ENCODE results near the gene GANAB. TPM values are rescaled to one million over a fixed set of nuclear protein-coding genes. Genes with fewer than 3 reads are reported as not detected.

Gene GANAB
- total RNA-seq, 4 donors from 2014 or later: 72.0 to 118 (median 91.4) TPM

GRCh38 chr11:62671236-62671607 is 24.8 kb upstream of the GANAB start:
- WGBS, 2 donors: 1 to 2% methylated on average over 17 of the region's 17 CpGs
- no peak for TF ChIP-seq CTCF (IDR thresholded peaks at IDR 0.05)
- TF ChIP-seq POLR2A (IDR thresholded peaks at IDR 0.05): no peak
- no peak for DNase-seq (ENCODE audit: low spot score in 2 of 2)
- H3K4me3 ChIP-seq (ENCODE audit: low read depth, poor library complexity, severe bottlenecking): peak overlapping the region; percentile 90
- intact Hi-C loops (cut with DNase I; ENCODE audit: low total_unique reads): no loop called here

GRCh38 chr11:62669420-62670161 is 23.2 kb upstream of the GANAB start:
- intact Hi-C loops (cut with DNase I; ENCODE audit: low total_unique reads): no loop called here
- WGBS, 2 donors: 63 to 64% methylated on average over 4 of the region's 4 CpGs
- DNase-seq (ENCODE audit: low spot score in 2 of 2): no peak
- H3K4me3 ChIP-seq (ENCODE audit: low read depth, poor library complexity, severe bottlenecking): no peak overlapping the region
- TF ChIP-seq CTCF (IDR thresholded peaks at IDR 0.05): no peak
- no peak for TF ChIP-seq POLR2A (IDR thresholded peaks at IDR 0.05)

- 84 to 87% methylated on average over 2 of the region's 2 CpGs for WGBS, 2 donors
- intact Hi-C loops (cut with DNase I; ENCODE audit: low total_unique reads): no loop called here
- DNase-seq (ENCODE audit: low spot score in 2 of 2): no peak
Measured at GRCh38 chr11:62667460-62667859, 21.0 kb upstream of the GANAB start.

GRCh38 chr11:62666259-62666926 is 20.0 kb upstream of the GANAB start:
- DNase-seq (ENCODE audit: low spot score in 2 of 2): no peak
- intact Hi-C loops (cut with DNase I; ENCODE audit: low total_unique reads): no loop called here
- no peak for TF ChIP-seq POLR2A (IDR thresholded peaks at IDR 0.05)
- no peak for TF ChIP-seq CTCF (IDR thresholded peaks at IDR 0.05)
- peak overlapping the region; percentile 60 for H3K4me3 ChIP-seq (ENCODE audit: low read depth, poor library complexity, severe bottlenecking)
- 22 to 53% methylated on average over 12 to 16 of the region's 16 CpGs for WGBS, 2 donors

More at GRCh38 chr11:62667460-62667859, 21.0 kb upstream of the GANAB start:
- H3K4me3 ChIP-seq (ENCODE audit: low read depth, poor library complexity, severe bottlenecking): no peak overlapping the region
- TF ChIP-seq POLR2A (IDR thresholded peaks at IDR 0.05): no peak
- TF ChIP-seq CTCF (IDR thresholded peaks at IDR 0.05): no peak

- intact Hi-C loops (cut with DNase I; ENCODE audit: low total_unique reads): no loop called here
- WGBS, 2 donors: 1 to 2% methylated on average over 39 of the region's 39 CpGs
- TF ChIP-seq POLR2A (IDR thresholded peaks at IDR 0.05): no peak
- TF ChIP-seq CTCF (IDR thresholded peaks at IDR 0.05): no peak
- H3K4me3 ChIP-seq (ENCODE audit: low read depth, poor library complexity, severe bottlenecking): peak overlapping the region; percentile 60
- DNase-seq (ENCODE audit: low spot score in 2 of 2): no peak
Measured at GRCh38 chr11:62665599-62666258, 19.3 kb upstream of the GANAB start.
